EH (cell line): ENCODE results near the gene GMEB2.
"Not testable (repeated sequence)": the region's sequence is repeated elsewhere in the genome, so short reads cannot be mapped to it uniquely, and the experiment has no call there.

Source experiments
- DNase-seq: peaks from one replicate; pipeline ENCODE4 v3.0.0-alpha.2; 2015; ENCODE audit warnings: low read depth

Gene GMEB2

GRCh38 chr20:63570281-63571086 lies 56.4 kb downstream of the GMEB2 start:
- DNase-seq, result no peak

GRCh38 chr20:63568986-63569949 lies 57.6 kb downstream of the GMEB2 start:
- no peak for DNase-seq

- DNase-seq, result no peak
These were observed 58.5 kb downstream of the GMEB2 start for GRCh38 chr20:63568170-63568981.

- no peak for DNase-seq
These were observed 59.3 kb downstream of the GMEB2 start for GRCh38 chr20:63567386-63568169.

- DNase-seq, result no peak
These were observed 59.8 kb downstream of the GMEB2 start for GRCh38 chr20:63567136-63567385.

GRCh38 chr20:63566395-63567135 lies 60.3 kb downstream of the GMEB2 start:
- no peak for DNase-seq

- no peak for DNase-seq
These were observed 61.1 kb downstream of the GMEB2 start for GRCh38 chr20:63565699-63566335.

GRCh38 chr20:63565021-63565698 lies 61.7 kb downstream of the GMEB2 start:
- DNase-seq, result no peak

GRCh38 chr20:63564036-63564810 lies 62.7 kb downstream of the GMEB2 start:
- no peak for DNase-seq

GRCh38 chr20:63563225-63563935 lies 63.5 kb downstream of the GMEB2 start:
- no peak for DNase-seq

- DNase-seq, result no peak
These were observed 64.3 kb downstream of the GMEB2 start for GRCh38 chr20:63562461-63563224.

GRCh38 chr20:63561624-63562396 lies 65.1 kb downstream of the GMEB2 start:
- no peak for DNase-seq

GRCh38 chr20:63560856-63561609 lies 65.9 kb downstream of the GMEB2 start:
- DNase-seq, result no peak

GRCh38 chr20:63560333-63560805 lies 66.5 kb downstream of the GMEB2 start:
- DNase-seq, result no peak

- DNase-seq, result not testable (repeated sequence)
These were observed 67.2 kb downstream of the GMEB2 start for GRCh38 chr20:63559485-63560332.
